ENCODE data around the gene GIPR.

Gene GIPR

GRCh38 chr19:45643927-45644771 lies 23.9 kb upstream of the GIPR start:
- Histone ChIP-seq H2BK5ac (ENCODE audit: low read length) (no peak overlapping the region), H3K79me1 (ENCODE audit: low read length) (no peaks in the 10 kb centered on the region), H3K4ac (ENCODE audit: low read depth, low read length) (no peak overlapping the region), H3K9ac (ENCODE audit: low read length) (peak overlapping the region; percentile 57), H3K27me3 (ENCODE audit: insufficient read depth, low read length, poor library complexity) (no peaks in the 10 kb centered on the region), H3K23ac (ENCODE audit: low read length) (peak overlapping the region; percentile 80), H2BK15ac (replicated peaks; ENCODE audit: low read depth) (no peak overlapping the region), H3K27ac (ENCODE audit: low read depth, low read length) (no peak overlapping the region), H3K18ac (ENCODE audit: low read length) (no peak overlapping the region), H4K8ac (ENCODE audit: low read depth, low read length) (no peak overlapping the region), H3K36me3 (ENCODE audit: control insufficient read depth, insufficient read depth, low read length) (no peaks in the 10 kb centered on the region), H2BK120ac (ENCODE audit: low read depth, low read length) (no peak overlapping the region), H3K79me2 (ENCODE audit: control insufficient read depth, insufficient read depth, low read length) (no peaks in the 10 kb centered on the region), H2AK5ac (ENCODE audit: low read length) (no peak overlapping the region), H3K4me2 (ENCODE audit: low read length) (peak overlapping the region; percentile 42), H3K56ac (ENCODE audit: low read length) (peak overlapping the region; percentile 80), H4K5ac (ENCODE audit: low read length) (no peak overlapping the region), H3K4me3 (ENCODE audit: low read length) (no peak overlapping the region), H3K4me1 (ENCODE audit: control insufficient read depth, low read depth, low read length) (peaks cover 6% of the 10 kb centered on the region)
- WGBS (ENCODE audit: extremely low coverage, insufficient coverage, low lambda C conversion rate) = no CpG with 5 or more reads among the region's 14 CpGs
- peak; percentile 23 for DNase-seq

DNA sequence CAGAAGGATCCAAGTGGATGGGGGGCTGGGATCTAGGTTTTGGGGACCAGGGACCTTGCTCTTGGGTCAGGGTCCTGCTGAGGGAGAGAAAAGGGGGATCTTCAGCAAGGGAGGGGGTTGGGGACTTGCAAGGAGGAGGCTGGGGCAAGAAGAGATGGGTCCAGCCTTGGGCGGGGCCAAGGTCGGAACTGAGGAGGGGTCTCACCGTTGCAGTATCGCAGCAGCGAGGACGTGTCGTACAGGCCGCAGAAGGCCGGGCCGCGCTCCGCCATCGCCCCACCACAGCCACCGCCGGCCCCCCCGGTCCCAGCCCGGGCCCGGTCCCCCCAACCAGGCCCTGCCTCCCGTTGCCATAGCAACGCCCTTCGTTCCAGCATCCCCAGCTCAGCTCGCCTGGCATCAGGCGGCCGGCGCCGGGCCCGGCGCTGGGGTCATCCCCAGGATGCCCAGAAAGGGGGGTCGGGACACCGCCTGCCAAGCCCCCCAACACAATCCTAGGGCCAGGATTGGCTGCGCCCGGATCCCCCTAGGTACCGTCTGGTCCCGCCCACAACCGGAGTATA lies 22.9 kb upstream of the GIPR start:
- Histone ChIP-seq H2BK120ac (ENCODE audit: low read depth, low read length) (no peak overlapping the region), H2BK5ac (ENCODE audit: low read length) (no peak overlapping the region), H3K9ac (ENCODE audit: low read length) (no peak overlapping the region), H3K4me1 (ENCODE audit: control insufficient read depth, low read depth, low read length) (peaks cover 6% of the 10 kb centered on the region), H3K4me2 (ENCODE audit: low read length) (no peak overlapping the region), H3K27ac (ENCODE audit: low read depth, low read length) (no peak overlapping the region), H4K5ac (ENCODE audit: low read length) (no peak overlapping the region), H3K79me2 (ENCODE audit: control insufficient read depth, insufficient read depth, low read length) (no peaks in the 10 kb centered on the region), H3K23ac (ENCODE audit: low read length) (no peak overlapping the region), H3K56ac (ENCODE audit: low read length) (no peak overlapping the region), H3K4ac (ENCODE audit: low read depth, low read length) (no peak overlapping the region), H2BK15ac (replicated peaks; ENCODE audit: low read depth) (no peak overlapping the region), H2AK5ac (ENCODE audit: low read length) (no peak overlapping the region), H3K27me3 (ENCODE audit: insufficient read depth, low read length, poor library complexity) (no peaks in the 10 kb centered on the region), H4K8ac (ENCODE audit: low read depth, low read length) (no peak overlapping the region), H3K4me3 (ENCODE audit: low read length) (no peak overlapping the region), H3K18ac (ENCODE audit: low read length) (no peak overlapping the region), H3K79me1 (ENCODE audit: low read length) (no peaks in the 10 kb centered on the region), H3K36me3 (ENCODE audit: control insufficient read depth, insufficient read depth, low read length) (no peaks in the 10 kb centered on the region)
- WGBS (ENCODE audit: extremely low coverage, insufficient coverage, low lambda C conversion rate) = no CpG with 5 or more reads among the region's 35 CpGs
- no peak for DNase-seq

- Histone ChIP-seq H2BK15ac (replicated peaks; ENCODE audit: low read depth) (no peak overlapping the region), H3K79me2 (ENCODE audit: control insufficient read depth, insufficient read depth, low read length) (no peaks in the 10 kb centered on the region), H3K36me3 (ENCODE audit: control insufficient read depth, insufficient read depth, low read length) (no peaks in the 10 kb centered on the region), H2BK120ac (ENCODE audit: low read depth, low read length) (no peak overlapping the region), H4K8ac (ENCODE audit: low read depth, low read length) (no peak overlapping the region), H3K4me2 (ENCODE audit: low read length) (peak overlapping the region; percentile 32), H3K27ac (ENCODE audit: low read depth, low read length) (no peak overlapping the region), H3K56ac (ENCODE audit: low read length) (peak overlapping the region; percentile 8), H4K5ac (ENCODE audit: low read length) (no peak overlapping the region), H3K23ac (ENCODE audit: low read length) (no peak overlapping the region), H3K27me3 (ENCODE audit: insufficient read depth, low read length, poor library complexity) (no peaks in the 10 kb centered on the region), H2BK5ac (ENCODE audit: low read length) (no peak overlapping the region), H3K4me3 (ENCODE audit: low read length) (peak overlapping the region; percentile 16), H3K9ac (ENCODE audit: low read length) (no peak overlapping the region), H3K4me1 (ENCODE audit: control insufficient read depth, low read depth, low read length) (peaks cover 6% of the 10 kb centered on the region), H3K79me1 (ENCODE audit: low read length) (no peaks in the 10 kb centered on the region), H2AK5ac (ENCODE audit: low read length) (no peak overlapping the region), H3K4ac (ENCODE audit: low read depth, low read length) (no peak overlapping the region), H3K18ac (ENCODE audit: low read length) (no peak overlapping the region)
- DNase-seq = peak; percentile 95
- no CpG with 5 or more reads among the region's 27 CpGs for WGBS (ENCODE audit: extremely low coverage, insufficient coverage, low lambda C conversion rate)
These were observed 22.2 kb upstream of the GIPR start for GRCh38 chr19:45645631-45646344.

DNA sequence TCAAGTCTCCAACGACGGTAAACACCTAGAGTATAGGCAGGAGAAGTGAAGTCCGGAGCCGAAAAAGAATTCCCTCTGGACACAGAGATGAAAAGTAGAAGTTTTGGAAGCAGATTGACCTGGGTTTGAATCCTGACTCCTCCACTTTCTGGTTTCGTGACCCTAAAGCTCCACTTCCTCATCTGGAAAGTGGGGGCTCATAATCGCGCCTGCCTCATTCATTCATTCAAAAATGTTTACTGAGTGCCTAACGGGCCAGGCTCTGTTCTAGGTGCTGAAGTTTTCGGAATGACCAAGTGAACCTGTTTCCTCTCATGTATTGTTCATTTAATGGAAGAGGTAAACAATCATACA lies 21.7 kb upstream of the GIPR start:
- H3K4me1 ChIP-seq (ENCODE audit: control insufficient read depth, low read depth, low read length) = peaks cover 6% of the 10 kb centered on the region
- no peak overlapping the region for H3K18ac ChIP-seq (ENCODE audit: low read length)
- no peaks in the 10 kb centered on the region for H3K79me2 ChIP-seq (ENCODE audit: control insufficient read depth, insufficient read depth, low read length)
- no peak overlapping the region for H2AK5ac ChIP-seq (ENCODE audit: low read length)
- no CpG with 5 or more reads among the region's 9 CpGs for WGBS (ENCODE audit: extremely low coverage, insufficient coverage, low lambda C conversion rate)
- no peak overlapping the region for H4K8ac ChIP-seq (ENCODE audit: low read depth, low read length)
- H3K4me2 ChIP-seq (ENCODE audit: low read length) = no peak overlapping the region
- no peak overlapping the region for H4K5ac ChIP-seq (ENCODE audit: low read length)
- no peaks in the 10 kb centered on the region for H3K27me3 ChIP-seq (ENCODE audit: insufficient read depth, low read length, poor library complexity)
- no peaks in the 10 kb centered on the region for H3K79me1 ChIP-seq (ENCODE audit: low read length)
- no peak overlapping the region for H2BK15ac ChIP-seq (replicated peaks; ENCODE audit: low read depth)
- H3K27ac ChIP-seq (ENCODE audit: low read depth, low read length) = no peak overlapping the region
- no peaks in the 10 kb centered on the region for H3K36me3 ChIP-seq (ENCODE audit: control insufficient read depth, insufficient read depth, low read length)
- H3K4me3 ChIP-seq (ENCODE audit: low read length) = no peak overlapping the region
- no peak overlapping the region for H2BK120ac ChIP-seq (ENCODE audit: low read depth, low read length)
- H3K23ac ChIP-seq (ENCODE audit: low read length) = no peak overlapping the region
- no peak overlapping the region for H3K4ac ChIP-seq (ENCODE audit: low read depth, low read length)
- H2BK5ac ChIP-seq (ENCODE audit: low read length) = no peak overlapping the region
- no peak for DNase-seq
- H3K56ac ChIP-seq (ENCODE audit: low read length) = no peak overlapping the region
- peak overlapping the region; percentile 33 for H3K9ac ChIP-seq (ENCODE audit: low read length)

- no peak overlapping the region for H3K18ac ChIP-seq (ENCODE audit: low read length)
- no peak overlapping the region for H3K4me2 ChIP-seq (ENCODE audit: low read length)
- no peak overlapping the region for H2BK120ac ChIP-seq (ENCODE audit: low read depth, low read length)
- H3K79me1 ChIP-seq (ENCODE audit: low read length) = no peaks in the 10 kb centered on the region
- no peaks in the 10 kb centered on the region for H3K36me3 ChIP-seq (ENCODE audit: control insufficient read depth, insufficient read depth, low read length)
- H2BK5ac ChIP-seq (ENCODE audit: low read length) = no peak overlapping the region
- WGBS (ENCODE audit: extremely low coverage, insufficient coverage, low lambda C conversion rate) = no CpG with 5 or more reads among the region's 3 CpGs
- no peak overlapping the region for H4K5ac ChIP-seq (ENCODE audit: low read length)
- no peak overlapping the region for H4K8ac ChIP-seq (ENCODE audit: low read depth, low read length)
- H3K27ac ChIP-seq (ENCODE audit: low read depth, low read length) = no peak overlapping the region
- no peak overlapping the region for H2BK15ac ChIP-seq (replicated peaks; ENCODE audit: low read depth)
- no peak overlapping the region for H3K4me3 ChIP-seq (ENCODE audit: low read length)
- no peak overlapping the region for H3K23ac ChIP-seq (ENCODE audit: low read length)
- no peak overlapping the region for H3K4ac ChIP-seq (ENCODE audit: low read depth, low read length)
- no peak overlapping the region for H2AK5ac ChIP-seq (ENCODE audit: low read length)
- H3K79me2 ChIP-seq (ENCODE audit: control insufficient read depth, insufficient read depth, low read length) = no peaks in the 10 kb centered on the region
- H3K4me1 ChIP-seq (ENCODE audit: control insufficient read depth, low read depth, low read length) = peaks cover 4% of the 10 kb centered on the region
- H3K27me3 ChIP-seq (ENCODE audit: insufficient read depth, low read length, poor library complexity) = no peaks in the 10 kb centered on the region
- no peak for DNase-seq
- no peak overlapping the region for H3K56ac ChIP-seq (ENCODE audit: low read length)
- H3K9ac ChIP-seq (ENCODE audit: low read length) = no peak overlapping the region
These were observed 17.3 kb upstream of the GIPR start for GRCh38 chr19:45650722-45651121.

All from mesendoderm (in vitro differentiated cells).